ENCODE data around the gene RHOB.

Gene RHOB

GRCh38 chr2:20436716-20437470 lies 10.0 kb upstream of the RHOB start:
- no peak for DNase-seq (ENCODE audit: low read depth, low spot score)

GRCh38 chr2:20438334-20439192 lies 8.3 kb upstream of the RHOB start:
- no peak for DNase-seq (ENCODE audit: low read depth, low spot score)

- no peak for DNase-seq (ENCODE audit: low read depth, low spot score)
Measured at GRCh38 chr2:20439193-20439475, 7.7 kb upstream of the RHOB start.

GRCh38 chr2:20439503-20439902 lies 7.4 kb upstream of the RHOB start:
- no peak for DNase-seq (ENCODE audit: low read depth, low spot score)

GRCh38 chr2:20440001-20440560 lies 6.8 kb upstream of the RHOB start:
- no peak for DNase-seq (ENCODE audit: low read depth, low spot score)

- DNase-seq (ENCODE audit: low read depth, low spot score): no peak
Measured at GRCh38 chr2:20443276-20443920, 3.5 kb upstream of the RHOB start.

GRCh38 chr2:20444101-20444992 lies 2.5 kb upstream of the RHOB start:
- DNase-seq (ENCODE audit: low read depth, low spot score): no peak

- DNase-seq (ENCODE audit: low read depth, low spot score): no peak
Measured at GRCh38 chr2:20444993-20445910, 1.6 kb upstream of the RHOB start.

- no peak for DNase-seq (ENCODE audit: low read depth, low spot score)
Measured at GRCh38 chr2:20446255-20446916, 488 bp upstream of the RHOB start.

- no peak for DNase-seq (ENCODE audit: low read depth, low spot score)
Measured at GRCh38 chr2:20447437-20448245, 767 bp downstream of the RHOB start.

GRCh38 chr2:20448246-20448976 lies 1.5 kb downstream of the RHOB start:
- DNase-seq (ENCODE audit: low read depth, low spot score): no peak

- no peak for DNase-seq (ENCODE audit: low read depth, low spot score)
Measured at GRCh38 chr2:20448977-20449306, 2.1 kb downstream of the RHOB start.

- no peak for DNase-seq (ENCODE audit: low read depth, low spot score)
Measured at GRCh38 chr2:20449501-20450200, 2.8 kb downstream of the RHOB start.

- peak; percentile 71 for DNase-seq (ENCODE audit: low read depth, low spot score)
Measured at GRCh38 chr2:20450201-20450999, 3.5 kb downstream of the RHOB start.

- no peak for DNase-seq (ENCODE audit: low read depth, low spot score)
Measured at GRCh38 chr2:20451000-20451290, 4.1 kb downstream of the RHOB start.

- no peak for DNase-seq (ENCODE audit: low read depth, low spot score)
Measured at GRCh38 chr2:20451341-20451740, 4.5 kb downstream of the RHOB start.
